ENCODE results near the gene ARRB2. TPM values are rescaled to one million over a fixed set of nuclear protein-coding genes. Genes with fewer than 3 reads are reported as not detected.

The ARRB2 gene
- total RNA-seq, 4 donors from 2014 or later: 8.4 to 20.6 (median 14.4) TPM

- intact Hi-C loops (cut with DNase I): no loop called here
Observed at GRCh38 chr17:4751932-4752331, 41.5 kb downstream of the ARRB2 start.

GRCh38 chr17:4753392-4753791 is 43.0 kb downstream of the ARRB2 start:
- Histone ChIP-seq H3K4me3 (replicated peaks in 1 of 3) (no peak overlapping the region), H3K27ac (no peak overlapping the region), H3K27me3 (no peaks in the 10 kb centered on the region), H3K4me1 (no peaks in the 10 kb centered on the region), H3K36me3 (no peaks in the 10 kb centered on the region), H3K9me3 (no peaks in the 10 kb centered on the region)
- DNase-seq: no peak
- WGBS, 2 donors: 89 to 90% methylated on average over 1 of the region's 1 CpG
- TF ChIP-seq POLR2A (IDR thresholded peaks at IDR 0.05) (no peak), CTCF (IDR thresholded peaks at IDR 0.05) (no peak)
- intact Hi-C loops (cut with DNase I): no loop called here

More at GRCh38 chr17:4751932-4752331, 41.5 kb downstream of the ARRB2 start:
- DNase-seq: no peak
- WGBS, 2 donors: 67 to 76% methylated on average over 5 of the region's 5 CpGs
- Histone ChIP-seq H3K27me3 (no peaks in the 10 kb centered on the region), H3K9me3 (no peaks in the 10 kb centered on the region), H3K27ac (no peak overlapping the region), H3K36me3 (no peaks in the 10 kb centered on the region), H3K4me3 (replicated peaks in 1 of 3) (no peak overlapping the region), H3K4me1 (no peaks in the 10 kb centered on the region)
- TF ChIP-seq POLR2A (IDR thresholded peaks at IDR 0.05) (no peak), CTCF (IDR thresholded peaks at IDR 0.05) (no peak)

- H3K27ac ChIP-seq: no peak overlapping the region
- no peaks in the 10 kb centered on the region for H3K9me3 ChIP-seq
- no peaks in the 10 kb centered on the region for H3K36me3 ChIP-seq
- no peak for DNase-seq
- no peaks in the 10 kb centered on the region for H3K27me3 ChIP-seq
- WGBS, 2 donors: 89 to 97% methylated on average over 10 of the region's 10 CpGs
- H3K4me3 ChIP-seq (replicated peaks in 1 of 3): no peak overlapping the region
- intact Hi-C loops (cut with DNase I): no loop called here
- H3K4me1 ChIP-seq: no peaks in the 10 kb centered on the region
- TF ChIP-seq CTCF (IDR thresholded peaks at IDR 0.05): no peak
- no peak for TF ChIP-seq POLR2A (IDR thresholded peaks at IDR 0.05)
Observed at GRCh38 chr17:4759776-4760236, 49.4 kb downstream of the ARRB2 start.

GRCh38 chr17:4764595-4764994 is 54.2 kb downstream of the ARRB2 start:
- no peaks in the 10 kb centered on the region for H3K27me3 ChIP-seq
- H3K9me3 ChIP-seq: no peaks in the 10 kb centered on the region
- no peaks in the 10 kb centered on the region for H3K4me1 ChIP-seq
- no peak overlapping the region for H3K27ac ChIP-seq
- no peaks in the 10 kb centered on the region for H3K36me3 ChIP-seq
- WGBS, 2 donors: 71% methylated on average over 3 of the region's 3 CpGs
- no peak for DNase-seq
- no peak overlapping the region for H3K4me3 ChIP-seq (replicated peaks in 1 of 3)
- intact Hi-C loops (cut with DNase I): no loop called here
- TF ChIP-seq POLR2A (IDR thresholded peaks at IDR 0.05) (no peak), CTCF (IDR thresholded peaks at IDR 0.05) (no peak)

GRCh38 chr17:4766201-4766600 is 55.8 kb downstream of the ARRB2 start:
- Histone ChIP-seq H3K27ac (no peak overlapping the region), H3K27me3 (no peaks in the 10 kb centered on the region), H3K4me1 (no peaks in the 10 kb centered on the region), H3K4me3 (replicated peaks in 1 of 3) (no peak overlapping the region), H3K9me3 (no peaks in the 10 kb centered on the region), H3K36me3 (no peaks in the 10 kb centered on the region)
- 80 to 88% methylated on average over 3 of the region's 3 CpGs for WGBS, 2 donors
- no peak for TF ChIP-seq CTCF (IDR thresholded peaks at IDR 0.05)
- no peak for TF ChIP-seq POLR2A (IDR thresholded peaks at IDR 0.05)
- DNase-seq: no peak
- intact Hi-C loops (cut with DNase I): no loop called here

Data from thyroid gland (tissue), 4 donors.